Measurements from ENCODE around the gene DGAT2L6. TPM values are rescaled to one million over a fixed set of nuclear protein-coding genes. Genes with fewer than 3 reads are reported as not detected.

DGAT2L6 gene
- total RNA-seq, 1 experiment from 2014 or later: not detected

- Mint-ChIP-seq H3K4me1 (ENCODE audit: low read depth, unreplicated experiment) (no peaks in the 10 kb centered on the region), H3K36me3 (ENCODE audit: insufficient read depth, unreplicated experiment) (no peaks in the 10 kb centered on the region), H3K27ac (ENCODE audit: unreplicated experiment) (no peak overlapping the region), H3K4me3 (ENCODE audit: unreplicated experiment) (no peak overlapping the region), H3K27me3 (ENCODE audit: insufficient read depth, unreplicated experiment) (no peaks in the 10 kb centered on the region), H3K9me3 (ENCODE audit: unreplicated experiment) (no peaks in the 10 kb centered on the region)
- H3K4me3 ChIP-seq (ENCODE audit: low read depth, low read length): no peak overlapping the region
- H3K9me3 ChIP-seq: no peaks in the 10 kb centered on the region
- BruUV-seq (replicated peaks): no TSS peak
- H3K4me1 ChIP-seq: peaks cover 9% of the 10 kb centered on the region; the same call in 1 of the 2 replicates
- no peak for TF ChIP-seq CTCF (IDR thresholded peaks at IDR 0.05; ENCODE audit: insufficient read depth in 1 of 2, low read depth in 1 of 2, low read length in 1 of 2, severe bottlenecking in 1 of 2, unreplicated experiment in 1 of 2)
- ChIA-PET POLR2A (no interaction called here), CTCF (interaction anchor here (0.5 to 1.0 kb wide), 3 partner anchors 87 to 258 kb away, joined by 3 to 4 read pairs (median 3); partner anchors contain the start of gene IGBP1)
- no peaks in the 10 kb centered on the region for H3K36me3 ChIP-seq (ENCODE audit: control insufficient read depth, insufficient read depth, low read length)
- intact Hi-C loops (cut with micrococcal nuclease; ENCODE audit: unreplicated experiment): no loop called here
- DNase-seq: peak; percentile 72 to 85
- no peaks in the 10 kb centered on the region for H3K27me3 ChIP-seq (replicated peaks; ENCODE audit: control insufficient read depth, insufficient read depth, low read length)
Observed at GRCh38 chrX:70219938-70220764, 42.9 kb downstream of the DGAT2L6 start.

GRCh38 chrX:70226048-70226447 is 48.8 kb downstream of the DGAT2L6 start:
- H3K27me3 ChIP-seq (replicated peaks; ENCODE audit: control insufficient read depth, insufficient read depth, low read length): no peaks in the 10 kb centered on the region
- H3K9me3 Mint-ChIP-seq (ENCODE audit: unreplicated experiment): no peaks in the 10 kb centered on the region
- H3K4me1 ChIP-seq: no peaks in the 10 kb centered on the region
- ChIA-PET POLR2A (no interaction called here), CTCF (no interaction called here)
- H3K36me3 Mint-ChIP-seq (ENCODE audit: insufficient read depth, unreplicated experiment): no peaks in the 10 kb centered on the region
- DNase-seq: no peak
- H3K4me1 Mint-ChIP-seq (ENCODE audit: low read depth, unreplicated experiment): no peaks in the 10 kb centered on the region
- H3K27ac Mint-ChIP-seq (ENCODE audit: unreplicated experiment): no peak overlapping the region
- intact Hi-C loops (cut with micrococcal nuclease; ENCODE audit: unreplicated experiment): no loop called here
- no peaks in the 10 kb centered on the region for H3K36me3 ChIP-seq (ENCODE audit: control insufficient read depth, insufficient read depth, low read length)
- BruUV-seq (replicated peaks): no TSS peak
- H3K9me3 ChIP-seq: no peaks in the 10 kb centered on the region
- no peak for TF ChIP-seq CTCF (IDR thresholded peaks at IDR 0.05; ENCODE audit: insufficient read depth in 1 of 2, low read depth in 1 of 2, low read length in 1 of 2, severe bottlenecking in 1 of 2, unreplicated experiment in 1 of 2)
- no peaks in the 10 kb centered on the region for H3K27me3 Mint-ChIP-seq (ENCODE audit: insufficient read depth, unreplicated experiment)
- H3K4me3 Mint-ChIP-seq (ENCODE audit: unreplicated experiment): no peak overlapping the region
- no peak overlapping the region for H3K4me3 ChIP-seq (ENCODE audit: low read depth, low read length)

- Mint-ChIP-seq H3K9me3 (ENCODE audit: unreplicated experiment) (no peaks in the 10 kb centered on the region), H3K4me1 (ENCODE audit: low read depth, unreplicated experiment) (no peaks in the 10 kb centered on the region), H3K4me3 (ENCODE audit: unreplicated experiment) (no peak overlapping the region), H3K36me3 (ENCODE audit: insufficient read depth, unreplicated experiment) (no peaks in the 10 kb centered on the region), H3K27ac (ENCODE audit: unreplicated experiment) (no peak overlapping the region), H3K27me3 (ENCODE audit: insufficient read depth, unreplicated experiment) (no peaks in the 10 kb centered on the region)
- ChIA-PET POLR2A (no interaction called here), CTCF (no interaction called here)
- H3K36me3 ChIP-seq (ENCODE audit: control insufficient read depth, insufficient read depth, low read length): no peaks in the 10 kb centered on the region
- no peaks in the 10 kb centered on the region for H3K27me3 ChIP-seq (replicated peaks; ENCODE audit: control insufficient read depth, insufficient read depth, low read length)
- intact Hi-C loops (cut with micrococcal nuclease; ENCODE audit: unreplicated experiment): no loop called here
- H3K9me3 ChIP-seq: no peaks in the 10 kb centered on the region
- TF ChIP-seq CTCF (IDR thresholded peaks at IDR 0.05; ENCODE audit: insufficient read depth in 1 of 2, low read depth in 1 of 2, low read length in 1 of 2, severe bottlenecking in 1 of 2, unreplicated experiment in 1 of 2): no peak
- H3K4me1 ChIP-seq: no peaks in the 10 kb centered on the region
- BruUV-seq (replicated peaks): no TSS peak
- DNase-seq: no peak
- H3K4me3 ChIP-seq (ENCODE audit: low read depth, low read length): no peak overlapping the region
Observed at GRCh38 chrX:70226687-70227086, 49.4 kb downstream of the DGAT2L6 start.

Data from Caco-2 (cell line).